ENCODE results near the gene DMC1.

The DMC1 gene

DNA sequence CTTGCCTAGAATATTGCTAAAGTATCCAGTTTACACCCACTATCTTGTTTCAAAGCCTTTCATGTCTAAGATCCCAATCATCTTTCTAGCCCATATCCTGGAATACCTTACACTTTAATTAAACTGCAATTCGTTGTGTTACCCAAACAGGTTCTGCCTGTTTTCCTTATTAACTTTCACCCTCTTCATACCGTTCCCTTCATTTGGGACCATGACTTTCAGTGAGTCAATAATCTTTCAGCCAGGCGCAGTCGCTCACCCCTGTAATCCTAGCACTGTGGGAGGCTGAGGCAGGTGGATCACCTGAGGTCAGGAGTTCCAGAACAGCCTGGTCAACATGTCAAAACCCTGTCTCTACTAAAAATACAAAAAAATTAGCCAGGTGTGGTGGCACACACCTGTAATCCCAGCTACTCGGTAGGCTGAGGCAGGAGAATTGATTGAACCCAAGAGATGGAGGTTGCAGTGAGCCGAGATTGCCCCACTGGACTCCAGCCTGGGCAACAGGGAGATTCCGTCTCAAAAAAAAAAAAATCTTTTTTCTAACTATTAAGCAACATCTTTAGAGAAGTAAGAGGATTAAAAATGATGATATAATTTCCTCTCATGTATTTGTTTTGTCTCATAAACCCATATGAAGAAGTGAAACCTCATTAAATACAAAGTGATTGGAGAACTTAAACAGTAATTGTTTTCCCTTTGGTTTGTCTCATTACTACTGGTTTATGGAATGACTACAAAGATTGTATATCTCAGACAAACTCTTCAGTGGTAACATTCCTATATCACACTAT lies 20.7 kb downstream of the DMC1 start:
- peaks cover 3% of the 10 kb centered on the region for H3K9me3 Mint-ChIP-seq
- DNase-seq (ENCODE audit: low spot score in 2 of 2) (no peak), ATAC-seq (replicated peaks; ENCODE audit: extremely low read depth, poor library complexity, severe bottlenecking) (no peak)
- H3K4me1 Mint-ChIP-seq = no peaks in the 10 kb centered on the region
- H3K27ac Mint-ChIP-seq (ENCODE audit: low read depth) = no peak overlapping the region
- no peaks in the 10 kb centered on the region for H3K36me3 Mint-ChIP-seq (ENCODE audit: insufficient read depth)
- H3K27me3 Mint-ChIP-seq = no peaks in the 10 kb centered on the region
- no peak overlapping the region for H3K4me3 Mint-ChIP-seq

DNA sequence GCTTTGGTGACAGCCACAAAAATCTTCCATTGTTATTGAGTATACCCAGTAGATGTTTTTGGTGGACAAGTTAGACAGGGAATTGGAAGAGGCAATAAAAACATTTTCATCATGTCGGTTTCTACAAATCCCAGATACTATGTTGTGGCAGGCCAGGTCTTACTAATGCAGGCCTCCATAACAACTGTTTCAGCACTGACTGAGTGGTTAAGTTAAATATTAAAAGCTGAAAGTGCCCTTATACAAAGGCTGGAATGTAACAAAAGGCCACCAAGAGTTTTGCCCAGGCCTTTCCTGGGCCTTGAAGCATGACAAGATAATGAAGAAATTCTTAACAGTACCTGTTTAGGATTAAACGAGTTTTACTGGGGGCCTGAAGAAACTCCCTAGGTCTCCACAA lies 29.3 kb downstream of the DMC1 start:
- Mint-ChIP-seq H3K9me3 (peaks cover 12% of the 10 kb centered on the region), H3K27ac (ENCODE audit: low read depth) (no peak overlapping the region), H3K27me3 (no peaks in the 10 kb centered on the region), H3K4me1 (no peaks in the 10 kb centered on the region), H3K4me3 (no peak overlapping the region), H3K36me3 (ENCODE audit: insufficient read depth) (no peaks in the 10 kb centered on the region)
- no peak for DNase-seq (ENCODE audit: low spot score in 2 of 2)
- no peak for ATAC-seq (replicated peaks; ENCODE audit: extremely low read depth, poor library complexity, severe bottlenecking)

DNA sequence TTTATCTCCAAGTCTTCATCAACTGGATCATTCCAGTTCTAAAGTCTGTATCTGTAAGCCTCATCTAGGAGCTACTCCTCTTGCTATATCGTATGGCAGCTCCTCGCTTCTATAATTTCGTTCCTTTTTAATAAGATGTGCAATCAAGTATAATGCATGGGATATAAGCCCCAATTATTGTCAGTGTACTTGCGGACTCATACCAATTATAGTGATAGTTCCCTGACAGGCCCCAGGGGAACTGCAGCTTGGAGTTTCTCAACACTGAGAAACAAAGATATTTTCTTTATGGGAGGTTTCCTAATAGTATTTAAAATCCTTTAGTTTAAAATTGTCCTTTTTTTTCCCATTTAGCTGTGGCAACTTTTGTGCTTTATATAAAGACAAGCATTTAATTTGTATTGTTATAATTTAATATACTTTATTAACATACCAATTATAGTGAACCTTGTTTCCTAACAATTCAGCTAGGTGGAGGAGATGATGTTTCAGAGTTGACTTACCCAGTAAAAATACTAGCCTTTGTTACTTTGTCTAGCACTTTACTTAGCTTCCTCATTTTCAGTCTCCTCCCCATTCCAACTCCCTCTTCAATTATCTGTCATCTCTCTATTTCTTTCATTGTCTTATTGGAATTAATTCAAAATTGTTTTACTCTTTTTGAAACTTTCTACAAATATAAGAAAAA lies 38.6 kb downstream of the DMC1 start:
- DNase-seq (ENCODE audit: low spot score in 2 of 2) (no peak), ATAC-seq (replicated peaks; ENCODE audit: extremely low read depth, poor library complexity, severe bottlenecking) (no peak)
- no peaks in the 10 kb centered on the region for H3K36me3 Mint-ChIP-seq (ENCODE audit: insufficient read depth)
- peak overlapping the region; percentile 39 for H3K27ac Mint-ChIP-seq (ENCODE audit: low read depth)
- peak overlapping the region; percentile 7 for H3K4me3 Mint-ChIP-seq
- no peaks in the 10 kb centered on the region for H3K27me3 Mint-ChIP-seq
- no peaks in the 10 kb centered on the region for H3K9me3 Mint-ChIP-seq
- H3K4me1 Mint-ChIP-seq = peaks cover 6% of the 10 kb centered on the region

DNA sequence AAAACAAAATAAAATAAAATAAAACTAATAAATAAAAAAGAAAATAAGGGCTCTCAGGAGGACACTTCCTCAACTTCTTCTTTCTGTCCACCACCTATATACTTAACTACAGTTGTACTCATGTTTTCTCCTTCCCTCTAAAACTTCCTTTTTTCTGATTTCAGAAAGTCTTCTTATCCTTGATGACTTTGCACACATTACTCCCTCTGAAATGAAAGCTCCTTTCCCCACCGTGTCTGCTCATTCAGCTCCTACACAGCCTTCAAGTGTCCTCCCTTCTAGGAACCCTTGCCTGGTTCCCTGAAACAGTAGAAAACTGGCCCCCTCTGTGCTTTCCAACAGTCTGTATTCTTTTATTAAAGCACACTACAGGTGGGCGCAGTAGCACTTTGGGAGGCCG lies 45.6 kb downstream of the DMC1 start:
- ATAC-seq (replicated peaks; ENCODE audit: extremely low read depth, poor library complexity, severe bottlenecking) = no peak
- Mint-ChIP-seq H3K27ac (ENCODE audit: low read depth) (peak overlapping the region; percentile 22), H3K36me3 (ENCODE audit: insufficient read depth) (no peaks in the 10 kb centered on the region), H3K9me3 (no peaks in the 10 kb centered on the region), H3K4me3 (no peak overlapping the region), H3K4me1 (no peaks in the 10 kb centered on the region), H3K27me3 (peaks cover 11% of the 10 kb centered on the region)
- no peak for DNase-seq (ENCODE audit: low spot score in 2 of 2)

DNA sequence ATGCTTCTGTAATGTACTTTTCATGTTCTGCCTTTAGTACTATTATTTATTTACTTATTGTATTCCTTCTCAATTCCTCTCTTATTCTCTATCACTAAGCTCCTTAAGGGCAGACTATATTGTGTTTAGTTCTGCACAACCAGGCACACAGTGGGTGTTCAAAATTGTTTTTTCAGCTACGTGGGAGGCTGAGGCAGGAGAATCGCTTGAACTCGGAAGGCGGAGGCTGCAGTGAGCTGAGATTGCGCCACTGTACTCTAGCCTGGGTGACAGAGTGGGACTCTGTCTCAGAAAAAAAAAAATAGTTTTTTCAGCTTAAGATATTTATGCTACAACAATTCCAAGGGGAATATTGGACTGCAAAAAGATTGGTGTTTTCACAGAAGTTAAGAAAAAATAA lies 46.5 kb downstream of the DMC1 start:
- H3K36me3 Mint-ChIP-seq (ENCODE audit: insufficient read depth) = no peaks in the 10 kb centered on the region
- no peak overlapping the region for H3K27ac Mint-ChIP-seq (ENCODE audit: low read depth)
- no peak for ATAC-seq (replicated peaks; ENCODE audit: extremely low read depth, poor library complexity, severe bottlenecking)

DNA sequence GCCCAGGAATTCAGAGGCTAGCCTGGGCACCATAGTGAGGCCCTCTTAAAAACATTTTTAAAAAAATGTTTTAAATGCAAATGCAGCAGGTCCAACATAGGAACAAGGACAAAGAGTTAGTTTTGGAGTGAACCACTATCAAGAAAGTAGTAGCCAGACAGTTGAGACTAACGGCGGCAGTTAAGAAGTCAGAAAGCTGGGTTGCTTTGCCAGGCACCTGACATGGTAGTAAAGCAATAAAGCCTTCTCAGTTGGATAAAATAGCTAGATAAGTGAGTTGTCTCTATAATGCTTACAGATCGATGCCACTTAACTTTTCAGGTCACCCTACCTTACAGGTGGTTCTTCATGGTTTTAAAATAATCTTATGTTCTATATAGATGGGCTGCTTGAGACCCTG lies 47.0 kb downstream of the DMC1 start:
- DNase-seq (ENCODE audit: low spot score in 2 of 2) (no peak), ATAC-seq (replicated peaks; ENCODE audit: extremely low read depth, poor library complexity, severe bottlenecking) (no peak)
- Mint-ChIP-seq H3K36me3 (ENCODE audit: insufficient read depth) (no peaks in the 10 kb centered on the region), H3K4me1 (no peaks in the 10 kb centered on the region), H3K27me3 (peaks cover 11% of the 10 kb centered on the region), H3K9me3 (no peaks in the 10 kb centered on the region), H3K27ac (ENCODE audit: low read depth) (no peak overlapping the region), H3K4me3 (no peak overlapping the region)

More for the DNA sequence above, 46.5 kb downstream of the DMC1 start:
- Mint-ChIP-seq H3K9me3 (no peaks in the 10 kb centered on the region), H3K4me1 (no peaks in the 10 kb centered on the region), H3K27me3 (peaks cover 11% of the 10 kb centered on the region), H3K4me3 (no peak overlapping the region)
- DNase-seq (ENCODE audit: low spot score in 2 of 2) = no peak

DNA sequence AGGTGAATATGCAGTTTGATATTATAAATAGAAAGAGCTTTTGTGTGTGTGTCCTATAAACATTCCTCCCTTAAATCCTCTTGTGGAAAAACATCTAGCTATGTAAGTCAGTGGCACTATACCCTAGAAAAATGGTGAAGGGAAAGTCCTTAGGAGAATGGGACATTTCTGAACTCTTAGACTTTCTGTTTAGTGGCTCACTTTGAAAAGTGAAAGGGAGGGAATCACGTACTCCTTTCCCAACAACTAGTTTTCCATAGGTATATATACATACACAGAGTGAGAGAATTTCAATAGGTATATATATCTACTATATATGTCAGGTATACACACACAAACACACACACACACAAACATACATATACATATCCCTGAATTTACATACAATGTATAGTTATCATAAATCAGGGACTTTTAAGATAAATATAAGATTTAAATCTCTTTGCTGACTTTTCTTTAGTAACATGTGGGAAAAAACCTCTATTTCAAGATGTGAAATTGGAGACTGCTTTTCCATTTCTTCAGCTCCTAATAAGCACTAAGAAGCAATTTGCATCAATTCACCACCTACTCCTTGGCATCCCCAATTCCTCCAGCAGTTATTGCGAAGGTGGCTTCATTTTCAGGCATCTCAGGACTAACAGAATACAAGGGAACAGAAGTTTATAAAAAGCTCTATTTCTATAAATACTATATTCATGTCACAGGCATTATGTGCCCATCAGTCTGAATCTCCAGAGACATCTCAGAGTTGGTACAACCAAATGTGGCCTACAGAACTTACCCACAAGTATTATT lies 50.3 kb downstream of the DMC1 start:
- H3K4me1 Mint-ChIP-seq = no peaks in the 10 kb centered on the region
- no peak overlapping the region for H3K27ac Mint-ChIP-seq (ENCODE audit: low read depth)
- H3K27me3 Mint-ChIP-seq = peaks cover 7% of the 10 kb centered on the region

DNA sequence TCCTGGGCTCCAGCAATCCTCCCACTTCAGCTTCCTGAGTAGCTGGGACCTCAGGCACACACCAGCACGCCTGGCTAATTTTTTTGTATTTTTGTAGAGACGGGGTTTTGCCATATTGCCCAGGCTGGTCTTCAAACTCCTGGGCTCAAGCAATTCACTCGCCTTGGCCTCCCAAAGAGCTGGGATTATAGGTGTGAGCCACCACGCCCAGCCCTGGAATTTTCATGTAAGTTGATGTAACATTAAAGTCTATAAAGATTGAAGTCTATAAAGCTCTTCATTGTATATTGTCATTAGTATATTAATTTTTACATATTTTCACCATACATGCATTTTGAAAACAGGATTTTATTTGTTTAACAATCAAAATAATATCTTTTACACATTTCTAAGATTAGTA lies 51.4 kb downstream of the DMC1 start:
- no peaks in the 10 kb centered on the region for H3K4me1 Mint-ChIP-seq
- H3K27me3 Mint-ChIP-seq = no peaks in the 10 kb centered on the region
- no peak overlapping the region for H3K27ac Mint-ChIP-seq (ENCODE audit: low read depth)
- DNase-seq (ENCODE audit: low spot score in 2 of 2) = no peak
- no peak for ATAC-seq (replicated peaks; ENCODE audit: extremely low read depth, poor library complexity, severe bottlenecking)
- H3K9me3 Mint-ChIP-seq = no peaks in the 10 kb centered on the region
- no peaks in the 10 kb centered on the region for H3K36me3 Mint-ChIP-seq (ENCODE audit: insufficient read depth)
- no peak overlapping the region for H3K4me3 Mint-ChIP-seq

More for the DNA sequence above, 50.3 kb downstream of the DMC1 start:
- DNase-seq (ENCODE audit: low spot score in 2 of 2) = no peak
- no peak overlapping the region for H3K4me3 Mint-ChIP-seq
- no peaks in the 10 kb centered on the region for H3K9me3 Mint-ChIP-seq
- H3K36me3 Mint-ChIP-seq (ENCODE audit: insufficient read depth) = no peaks in the 10 kb centered on the region
- no peak for ATAC-seq (replicated peaks; ENCODE audit: extremely low read depth, poor library complexity, severe bottlenecking)

DNA sequence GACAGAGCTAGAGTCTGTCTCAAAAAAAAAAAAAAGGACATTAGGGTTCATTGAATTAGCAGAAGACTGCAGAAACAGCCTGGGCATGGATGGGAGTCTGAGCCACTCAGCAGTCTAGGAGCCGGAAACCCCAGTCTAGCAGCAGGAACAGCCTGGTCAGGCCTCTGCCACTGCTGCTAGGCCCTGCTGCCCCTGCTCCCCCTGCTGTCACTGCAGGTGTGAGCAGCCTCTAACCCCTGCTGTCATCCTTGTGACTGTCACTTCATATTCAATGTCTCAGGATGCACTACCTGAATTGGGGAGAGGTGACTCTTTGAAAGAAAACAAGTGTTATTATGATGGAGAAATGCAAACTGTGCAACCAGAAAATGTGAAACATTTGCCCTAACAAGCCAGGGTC lies 56.9 kb downstream of the DMC1 start:
- Mint-ChIP-seq H3K4me3 (no peak overlapping the region), H3K36me3 (ENCODE audit: insufficient read depth) (no peaks in the 10 kb centered on the region), H3K27ac (ENCODE audit: low read depth) (no peak overlapping the region), H3K9me3 (peaks cover 3% of the 10 kb centered on the region), H3K27me3 (no peaks in the 10 kb centered on the region), H3K4me1 (peaks cover 6% of the 10 kb centered on the region)
- DNase-seq (ENCODE audit: low spot score in 2 of 2) = peak in 1 of 2 donors; percentile 30
- peak; percentile 73 for ATAC-seq (replicated peaks; ENCODE audit: extremely low read depth, poor library complexity, severe bottlenecking)

DNA sequence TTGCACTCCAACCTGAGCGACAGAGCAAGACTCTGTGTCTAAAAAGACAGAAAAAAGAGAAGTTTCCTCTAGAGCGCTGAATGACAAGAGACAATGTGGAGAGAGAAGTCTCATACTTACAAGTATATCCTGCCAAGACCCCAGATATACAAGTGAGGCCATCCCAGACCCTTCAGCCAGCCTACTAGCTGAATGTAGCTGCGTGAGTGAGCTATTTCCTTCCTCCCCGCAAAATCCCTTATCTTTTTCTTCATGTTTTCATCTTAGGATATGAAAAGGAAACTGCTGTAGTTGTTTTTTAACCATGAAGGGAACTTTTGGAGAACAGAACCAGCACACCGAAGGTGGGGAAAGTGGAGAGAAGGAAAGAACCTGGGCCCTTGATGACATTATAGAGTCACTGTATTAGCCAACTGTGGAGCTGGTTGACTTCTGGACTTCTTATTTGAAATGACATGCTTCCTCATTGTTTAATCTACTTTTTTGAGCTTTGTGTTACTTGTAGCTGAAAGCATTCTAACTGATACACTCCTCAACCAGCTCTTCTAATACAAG lies 59.5 kb downstream of the DMC1 start:
- no peaks in the 10 kb centered on the region for H3K27me3 Mint-ChIP-seq
- no peak overlapping the region for H3K4me3 Mint-ChIP-seq
- H3K9me3 Mint-ChIP-seq = peaks cover 5% of the 10 kb centered on the region
- no peak for DNase-seq (ENCODE audit: low spot score in 2 of 2)
- peaks cover 15% of the 10 kb centered on the region for H3K4me1 Mint-ChIP-seq
- ATAC-seq (replicated peaks; ENCODE audit: extremely low read depth, poor library complexity, severe bottlenecking) = no peak
- peaks cover 14% of the 10 kb centered on the region for H3K36me3 Mint-ChIP-seq (ENCODE audit: insufficient read depth)
- H3K27ac Mint-ChIP-seq (ENCODE audit: low read depth) = no peak overlapping the region

DNA sequence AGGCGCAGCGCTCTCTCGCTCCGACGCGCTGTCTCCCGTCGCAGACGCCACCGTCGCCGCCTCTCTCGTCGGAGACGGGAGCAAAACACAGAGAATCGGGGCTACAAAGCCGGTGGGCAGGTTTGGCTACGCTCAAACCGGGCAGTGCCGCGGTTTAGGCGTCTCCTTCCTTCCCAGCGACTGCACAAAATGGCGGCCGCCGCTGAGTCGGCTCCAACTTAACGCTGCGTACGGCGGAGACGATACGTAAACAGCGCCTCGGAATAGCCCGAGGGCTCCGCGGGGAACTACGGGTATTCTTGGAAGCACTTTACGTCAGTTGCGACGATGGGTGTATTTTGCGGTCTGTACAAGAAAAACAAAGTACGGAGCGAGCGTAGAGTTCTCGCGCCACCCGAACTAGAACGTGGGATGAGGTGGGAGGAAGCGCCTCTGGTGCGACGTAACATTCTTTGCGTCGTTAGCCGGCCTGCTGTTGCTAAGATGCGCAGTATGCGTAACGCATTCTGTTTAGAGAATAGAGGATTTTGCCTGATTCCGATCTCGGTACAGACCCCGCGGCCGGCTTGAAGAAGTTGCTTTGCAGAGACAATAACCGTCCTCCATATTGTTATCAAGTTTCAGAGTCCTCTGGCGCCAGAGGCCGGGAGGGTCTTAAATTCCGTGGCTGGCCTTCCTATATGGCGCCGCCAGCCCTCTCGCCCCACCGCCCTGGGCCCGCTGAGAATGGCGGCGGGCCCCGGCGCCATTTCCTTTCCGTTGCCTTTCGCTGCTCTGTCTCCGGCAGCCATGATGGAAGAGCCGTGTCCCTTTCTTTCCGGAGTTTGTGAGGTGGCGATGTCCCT lies 63.6 kb downstream of the DMC1 start, which contains the start of gene DDX17:
TSS of gene DDX17 (minus strand) at position 194 of the 845 bp plus-strand sequence.
- ATAC-seq (replicated peaks; ENCODE audit: extremely low read depth, poor library complexity, severe bottlenecking) (peak; percentile 90), DNase-seq (ENCODE audit: low spot score in 2 of 2) (peak; percentile 93 to 97)
- Mint-ChIP-seq H3K27ac (ENCODE audit: low read depth) (peak within 1 kb of the TSS; percentile 100), H3K27me3 (no peaks in the 10 kb centered on the region), H3K4me3 (peak within 1 kb of the TSS; percentile 100), H3K9me3 (peaks cover 5% of the 10 kb centered on the region), H3K4me1 (peaks cover 53% of the 10 kb centered on the region), H3K36me3 (ENCODE audit: insufficient read depth) (peaks cover 39% of the 10 kb centered on the region)

Measured in central memory CD8-positive, alpha-beta T cell (primary cell).